HG02870 (cell line): ENCODE measurements around the gene CCNB2.

Experiments
- ATAC-seq: cut with Tn5 transposase; IDR thresholded peaks from one replicate; pipeline ENCODE4 v1.9.1; 2021; ENCODE audit warnings: mild to moderate bottlenecking, moderate library complexity; ENCODE audit not compliant: unreplicated experiment

Gene CCNB2

GRCh38 chr15:59165726-59166125 is 60.8 kb downstream of the CCNB2 start:
- ATAC-seq = no peak

GRCh38 chr15:59166166-59166565 is 61.2 kb downstream of the CCNB2 start:
- ATAC-seq = no peak

- ATAC-seq = no peak
Observed at GRCh38 chr15:59166601-59167265, 61.8 kb downstream of the CCNB2 start.

- ATAC-seq = no peak
Observed at GRCh38 chr15:59168536-59168935, 63.6 kb downstream of the CCNB2 start.

GRCh38 chr15:59169251-59169708 is 64.3 kb downstream of the CCNB2 start:
- ATAC-seq = no peak

GRCh38 chr15:59170295-59171066 is 65.5 kb downstream of the CCNB2 start:
- ATAC-seq = no peak

- no peak for ATAC-seq
Observed at GRCh38 chr15:59171067-59171397, 66.1 kb downstream of the CCNB2 start.

- ATAC-seq = no peak
Observed at GRCh38 chr15:59172289-59172901, 67.4 kb downstream of the CCNB2 start.

- ATAC-seq = no peak
Observed at GRCh38 chr15:59173194-59173593, 68.2 kb downstream of the CCNB2 start.

GRCh38 chr15:59174151-59174834 is 69.3 kb downstream of the CCNB2 start:
- no peak for ATAC-seq
